Measurements from ENCODE around the gene SLC66A1. TPM values are rescaled to one million over a fixed set of nuclear protein-coding genes. Genes with fewer than 3 reads are reported as not detected.

Gene SLC66A1
- polyA plus RNA-seq, 12 donors, result 7.7 to 12.2 (median 8.7) TPM; not detected in 1

GRCh38 chr1:19360016-19360415, 47.9 kb downstream of the SLC66A1 start:
- DNase-seq, result no peak

- no peak for DNase-seq
These were observed 48.3 kb downstream of the SLC66A1 start for GRCh38 chr1:19360432-19360831.

GRCh38 chr1:19360843-19361610, 48.9 kb downstream of the SLC66A1 start:
- DNase-seq, result peak; percentile 22

- DNase-seq, result no peak
These were observed 49.6 kb downstream of the SLC66A1 start for GRCh38 chr1:19361611-19362147.

- no peak for DNase-seq
These were observed 51.5 kb downstream of the SLC66A1 start for GRCh38 chr1:19363536-19364152.

GRCh38 chr1:19365721-19366120, 53.6 kb downstream of the SLC66A1 start:
- DNase-seq, result no peak

GRCh38 chr1:19366599-19367536, 54.7 kb downstream of the SLC66A1 start:
- DNase-seq, result no peak

- no peak for DNase-seq
These were observed 55.5 kb downstream of the SLC66A1 start for GRCh38 chr1:19367584-19368041.

GRCh38 chr1:19368050-19368449, 55.9 kb downstream of the SLC66A1 start:
- DNase-seq, result no peak

- DNase-seq, result no peak
These were observed 56.8 kb downstream of the SLC66A1 start for GRCh38 chr1:19368964-19369363.

GRCh38 chr1:19369396-19370090, 57.4 kb downstream of the SLC66A1 start:
- no peak for DNase-seq

- DNase-seq, result no peak
These were observed 58.5 kb downstream of the SLC66A1 start for GRCh38 chr1:19370453-19371170.

- DNase-seq, result no peak
These were observed 59.4 kb downstream of the SLC66A1 start for GRCh38 chr1:19371226-19372135.

- no peak for DNase-seq
These were observed 60.0 kb downstream of the SLC66A1 start for GRCh38 chr1:19372136-19372514.

GRCh38 chr1:19372602-19373001, 60.5 kb downstream of the SLC66A1 start:
- no peak for DNase-seq

GRCh38 chr1:19373211-19374082, 61.3 kb downstream of the SLC66A1 start:
- no peak for DNase-seq

GRCh38 chr1:19374083-19374801, 62.1 kb downstream of the SLC66A1 start:
- DNase-seq, result no peak

- DNase-seq, result no peak
These were observed 62.8 kb downstream of the SLC66A1 start for GRCh38 chr1:19374926-19375325.
